Adipose tissue (tissue), 3 donors: ENCODE measurements around the gene FRMD1. TPM values are rescaled to one million over a fixed set of nuclear protein-coding genes. Genes with fewer than 3 reads are reported as not detected.

Experiments
- H3K27ac ChIP-seq: one replicate; pipeline ENCODE4 v1.5.1; 2013; ENCODE audit warnings: low read depth, low read length
- WGBS, 3 donors: extraction: QIAGEN DNeasy Blood & Tissue Kit; methylation state at CpG; one replicate each; pipeline ENCODE4 v1.1.7; 2013; 5-methylcytosine and 5-hydroxymethylcytosine counted together
- polyA plus RNA-seq, 3 donors: library from polyadenylated mRNA; stranded (reverse); fragments of 200-250 nt; gene quantifications; one replicate each; pipeline ENCODE4 v1.2.3, GENCODE V29; 2013
- donor health status: healthy with polysubstance abuse.
- donor health status: Bipolar disorder and iron deficiency.
- donor health status: healthy.

FRMD1 gene
- 1 to 10 TPM in 2 of 3 donors, under 1 TPM in 1; 0.06 to 2.6 (median 1.3) TPM for polyA plus RNA-seq

DNA sequence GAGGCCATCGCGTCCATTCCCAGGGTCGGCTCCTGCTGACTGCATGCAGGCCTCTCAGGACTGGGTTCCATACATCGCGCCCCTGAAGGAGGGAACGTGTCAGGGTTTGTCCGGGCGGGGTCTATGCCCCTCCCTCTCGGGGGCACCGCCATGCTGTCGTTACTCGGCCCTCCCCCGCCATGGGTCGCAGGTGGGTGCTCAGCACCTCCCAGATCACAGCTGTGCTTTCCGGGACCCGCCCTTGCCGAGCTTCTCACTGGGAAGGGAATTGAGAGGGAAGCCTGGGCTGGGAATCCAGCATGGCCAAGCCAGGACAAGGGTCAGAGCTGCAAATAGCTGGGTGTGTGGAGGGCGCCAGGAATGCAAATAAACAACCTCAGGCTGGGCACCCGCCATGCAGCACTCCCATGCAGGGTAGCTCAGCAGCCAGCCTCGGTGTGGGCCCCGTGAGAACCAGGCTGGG lies at the start of gene FRMD1:
Gene FRMD1 (minus strand): TSS at position 270 of the 463 bp plus-strand sequence. CDS start 118 bp downstream, at position 152.
- H3K27ac ChIP-seq: no peak within 1 kb of the TSS
- 67 to 75% (median 68%) methylated on average over 21 of the region's 21 CpGs for WGBS, 3 donors

DNA sequence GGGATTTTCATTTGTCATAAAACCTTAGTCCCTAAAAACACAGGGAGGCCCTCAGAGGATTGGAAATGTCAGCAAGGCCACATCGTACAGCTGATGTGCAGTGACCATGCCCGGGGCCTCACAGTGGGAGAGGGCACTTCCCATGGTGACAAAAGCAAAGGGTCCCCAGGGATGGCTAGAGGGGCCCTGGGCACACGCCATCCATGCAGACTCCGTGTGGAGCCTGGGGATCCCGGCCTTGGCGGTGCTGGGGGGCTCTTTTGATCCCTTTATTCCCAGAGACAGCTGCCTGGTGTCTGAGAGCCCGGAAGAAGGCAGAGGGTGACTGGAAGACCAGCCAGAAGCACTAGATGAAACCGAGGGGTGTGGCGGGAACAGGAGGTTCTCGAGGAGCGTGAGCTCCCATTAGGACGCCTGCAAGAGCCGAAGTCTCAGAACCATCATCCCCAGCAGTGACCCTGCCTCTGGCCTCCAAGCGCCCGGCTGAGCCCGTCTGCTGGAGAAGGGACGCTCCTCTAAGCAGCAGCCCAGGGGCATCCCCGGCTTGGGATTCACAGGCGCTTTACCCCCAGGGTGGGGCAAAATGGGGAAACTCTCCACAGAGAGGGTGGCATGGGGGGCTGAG lies 49.1 kb upstream of the FRMD1 start:
- no peak overlapping the region for H3K27ac ChIP-seq
- 93 to 94% (median 94%) methylated on average over 19 of the region's 19 CpGs for WGBS, 3 donors

DNA sequence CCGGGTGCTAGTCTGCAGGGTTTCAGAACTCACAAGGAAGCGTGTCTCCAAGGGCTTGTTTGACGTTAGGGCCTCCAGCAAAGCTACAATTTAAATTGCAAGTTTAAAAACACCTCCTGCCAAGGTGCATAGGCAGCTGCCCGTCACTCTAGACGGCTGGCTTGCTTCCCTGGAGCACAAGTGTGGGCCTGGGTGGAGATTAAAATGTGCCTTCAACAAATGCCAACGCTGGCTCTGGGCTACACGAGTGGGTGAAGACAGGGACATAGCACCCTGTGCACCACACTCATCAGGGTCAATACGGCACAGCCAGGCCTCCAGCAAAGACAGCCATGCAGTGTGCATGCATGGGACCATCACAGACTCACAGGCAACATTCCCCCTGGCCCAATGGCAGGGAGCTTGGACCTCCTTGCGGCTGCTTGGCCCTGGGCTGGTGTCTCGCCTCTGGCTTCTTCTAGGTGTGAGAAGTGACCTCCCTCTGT lies 48.4 kb upstream of the FRMD1 start:
- no peak overlapping the region for H3K27ac ChIP-seq
- WGBS, 3 donors: 81 to 88% (median 85%) methylated on average over 10 of the region's 10 CpGs

DNA sequence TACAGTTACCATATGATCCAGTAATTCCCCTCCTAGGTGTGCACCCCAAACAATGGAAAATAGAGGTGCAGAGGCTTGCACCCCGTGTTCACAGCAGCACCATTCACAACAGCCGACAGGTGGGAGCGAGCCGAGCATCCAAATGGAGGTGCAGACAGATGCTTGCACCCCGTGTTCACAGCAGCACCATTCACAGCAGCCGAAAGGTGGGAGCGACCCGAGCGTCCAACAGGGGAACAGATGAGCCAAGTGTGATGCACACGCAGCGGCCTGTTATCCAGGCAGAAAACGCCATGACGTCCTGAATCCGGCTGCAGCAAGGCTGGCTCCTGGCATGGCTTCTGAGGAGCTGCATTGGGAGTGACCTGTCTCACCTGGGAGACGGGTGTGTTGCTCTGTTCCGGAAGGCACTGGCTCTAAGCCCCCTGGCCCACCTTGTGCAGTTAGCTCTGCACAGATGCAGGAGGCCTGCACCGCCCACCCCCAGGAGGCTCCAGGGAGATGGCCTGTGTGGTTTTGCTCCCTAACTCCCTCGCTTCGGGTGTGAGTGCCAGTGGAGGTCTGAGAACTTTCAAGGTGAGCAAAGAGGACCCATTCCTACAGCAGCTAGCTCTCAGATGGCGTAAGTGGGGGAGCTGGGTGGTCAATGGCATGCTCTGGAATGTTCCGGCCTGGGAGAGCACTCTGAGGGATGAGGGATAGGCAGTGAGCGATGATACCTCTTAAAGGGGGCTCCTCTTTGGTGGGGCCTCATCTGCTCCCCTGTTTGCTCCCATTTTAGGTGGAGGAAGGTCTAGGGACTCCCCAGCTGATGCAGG lies 47.8 kb upstream of the FRMD1 start:
- H3K27ac ChIP-seq: no peak overlapping the region
- WGBS, 3 donors: 88 to 94% (median 91%) methylated on average over 22 of the region's 22 CpGs

DNA sequence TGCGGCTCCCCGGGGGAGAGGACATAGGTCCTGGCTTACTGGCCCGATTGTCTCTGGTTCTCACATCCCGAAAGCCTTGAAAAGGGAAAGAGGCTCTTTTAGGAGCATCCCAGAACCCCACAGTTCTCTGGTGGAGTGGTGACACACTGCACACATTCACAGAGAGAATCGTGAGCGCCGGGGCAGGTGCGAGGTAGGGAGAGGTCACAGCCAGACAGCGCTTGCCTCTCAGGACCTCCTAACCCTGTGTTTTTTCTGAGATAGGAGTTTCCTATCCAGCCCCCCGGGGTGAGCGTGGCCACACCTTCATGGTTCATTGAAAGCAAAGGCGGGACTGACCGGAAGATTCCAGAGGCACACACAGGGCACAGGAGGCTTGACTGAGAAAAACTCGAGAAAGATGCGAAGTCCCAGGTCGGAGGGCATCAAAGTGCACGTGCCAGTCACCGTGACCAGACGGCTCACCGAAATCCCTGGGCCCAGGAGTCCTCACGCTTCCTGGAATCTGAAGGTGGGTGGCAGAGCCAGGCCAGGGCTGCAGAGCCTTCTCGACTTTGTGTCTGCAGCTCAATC lies 46.5 kb upstream of the FRMD1 start:
- WGBS, 3 donors: 82 to 87% (median 82%) methylated on average over 22 of the region's 22 CpGs
- no peak overlapping the region for H3K27ac ChIP-seq

DNA sequence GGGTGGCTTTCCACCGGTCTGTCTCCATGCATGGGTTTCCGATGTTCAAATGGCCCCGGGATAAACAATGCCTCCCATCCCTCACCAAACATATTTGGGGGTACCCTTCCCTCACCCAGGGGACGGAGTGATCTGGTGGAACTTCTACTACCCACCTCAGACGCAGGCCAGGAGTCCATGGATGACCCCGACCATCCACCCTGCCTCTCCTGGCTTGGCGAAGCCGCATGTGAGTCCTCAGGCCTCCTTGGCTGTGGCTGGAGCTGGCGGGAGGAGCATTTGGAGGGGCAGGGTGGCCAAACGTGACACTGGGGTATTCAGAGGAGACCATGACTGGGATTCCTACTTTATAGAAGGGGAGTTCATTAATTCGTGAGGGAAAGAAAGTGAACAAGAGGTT lies 45.9 kb upstream of the FRMD1 start:
- no peak overlapping the region for H3K27ac ChIP-seq
- 89 to 92% (median 91%) methylated on average over 11 of the region's 11 CpGs for WGBS, 3 donors

DNA sequence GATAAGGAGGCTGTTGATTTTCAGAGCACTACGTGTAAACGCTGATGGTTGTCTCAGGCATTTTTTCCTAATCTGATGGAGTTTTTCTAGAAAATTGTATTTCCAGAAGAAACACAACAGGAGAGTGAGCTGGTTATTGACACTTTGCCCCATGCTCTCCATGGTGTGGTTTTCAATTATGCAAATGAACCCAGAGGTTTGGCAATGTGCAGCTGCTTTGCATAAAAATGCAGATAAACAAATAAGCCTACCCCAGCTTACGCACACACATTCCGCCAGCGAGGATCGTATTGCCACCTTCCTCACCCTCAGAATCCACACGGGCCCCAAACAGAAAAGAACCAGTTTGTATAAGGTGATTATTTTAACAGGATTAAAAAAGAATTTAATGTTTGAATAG lies 45.1 kb upstream of the FRMD1 start:
- H3K27ac ChIP-seq: no peak overlapping the region
- 79 to 91% (median 88%) methylated on average over 7 of the region's 7 CpGs for WGBS, 3 donors

DNA sequence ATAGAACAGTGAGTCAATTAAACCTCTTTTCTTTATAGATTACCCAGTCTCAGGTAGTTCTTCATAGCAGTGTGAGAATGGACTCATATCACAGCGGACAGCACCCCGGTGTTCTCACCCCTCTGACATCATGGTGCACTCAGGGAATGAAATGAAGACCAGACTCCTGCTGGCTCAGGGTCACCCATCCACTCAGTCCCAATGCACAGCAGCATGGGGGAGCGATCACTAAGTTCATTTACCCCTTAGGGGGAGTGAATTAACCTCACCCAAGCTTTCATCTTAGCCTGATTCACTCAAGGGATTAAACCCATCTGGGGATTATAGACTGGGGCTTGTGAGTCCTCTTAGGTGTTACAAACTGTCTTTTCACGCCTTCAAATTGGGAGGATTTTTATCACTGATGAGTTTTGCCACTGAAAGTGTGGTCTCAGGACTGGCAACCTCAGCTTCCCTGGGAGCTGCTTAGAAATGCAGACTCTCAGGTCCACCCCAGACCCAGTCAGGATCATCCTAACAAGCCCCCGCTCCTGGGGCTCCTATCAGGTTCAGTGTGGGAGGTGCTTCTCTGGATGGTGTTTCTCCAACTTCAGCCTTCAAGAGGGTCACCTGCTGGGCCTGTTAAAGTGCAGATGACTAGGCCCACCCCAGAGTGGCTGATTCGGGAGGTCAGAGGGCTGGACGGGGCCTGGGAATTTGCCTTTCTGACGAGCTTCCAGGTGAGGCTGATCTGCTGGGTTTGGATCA lies 44.3 kb upstream of the FRMD1 start:
- no peak overlapping the region for H3K27ac ChIP-seq
- whole genome bisulfite sequencing, 3 donors: 83 to 86% (median 85%) methylated on average over 8 of the region's 8 CpGs

DNA sequence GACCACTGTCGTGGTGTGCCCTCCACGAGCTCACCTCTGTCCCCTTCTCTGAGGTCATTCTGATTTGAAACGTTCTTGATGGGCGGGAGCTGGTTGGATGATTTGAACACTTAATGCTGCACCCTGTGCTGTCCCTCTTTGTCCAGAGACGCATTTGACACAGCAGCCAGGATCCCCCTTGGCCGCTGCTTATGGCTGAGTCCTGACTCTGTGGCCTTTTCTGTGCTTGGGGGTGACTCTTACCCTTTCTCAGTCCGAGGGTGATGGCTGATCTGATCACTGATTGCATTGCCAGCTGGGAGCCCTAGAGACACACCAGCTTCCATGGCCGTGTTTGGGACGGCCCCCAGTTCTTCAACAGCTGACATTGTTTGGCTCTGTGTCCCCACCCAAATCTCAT lies 43.5 kb upstream of the FRMD1 start:
- H3K27ac ChIP-seq: no peak overlapping the region
- WGBS, 3 donors: 77 to 89% (median 87%) methylated on average over 9 of the region's 9 CpGs

DNA sequence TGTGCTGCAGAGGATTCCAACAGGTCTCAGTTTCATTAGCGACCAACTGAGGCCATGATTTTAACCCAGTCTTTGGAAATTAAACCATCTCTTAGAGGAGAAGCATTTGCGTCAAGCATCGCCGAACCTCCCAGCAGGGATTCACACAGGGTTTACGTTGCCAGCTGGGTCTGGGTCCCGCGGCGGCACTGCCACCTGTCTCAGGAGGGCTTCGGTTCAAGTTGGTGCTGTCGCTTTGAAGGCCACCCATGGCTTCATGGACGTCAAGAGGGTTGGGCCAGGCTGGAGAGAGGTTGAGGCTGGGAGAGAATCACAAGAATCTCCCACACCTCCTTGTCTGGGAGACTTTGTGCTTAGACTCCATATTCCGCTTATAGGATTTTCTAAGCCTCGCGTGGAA lies 43.0 kb upstream of the FRMD1 start:
- 85 to 94% (median 92%) methylated on average over 14 of the region's 14 CpGs for WGBS, 3 donors
- no peak overlapping the region for H3K27ac ChIP-seq

DNA sequence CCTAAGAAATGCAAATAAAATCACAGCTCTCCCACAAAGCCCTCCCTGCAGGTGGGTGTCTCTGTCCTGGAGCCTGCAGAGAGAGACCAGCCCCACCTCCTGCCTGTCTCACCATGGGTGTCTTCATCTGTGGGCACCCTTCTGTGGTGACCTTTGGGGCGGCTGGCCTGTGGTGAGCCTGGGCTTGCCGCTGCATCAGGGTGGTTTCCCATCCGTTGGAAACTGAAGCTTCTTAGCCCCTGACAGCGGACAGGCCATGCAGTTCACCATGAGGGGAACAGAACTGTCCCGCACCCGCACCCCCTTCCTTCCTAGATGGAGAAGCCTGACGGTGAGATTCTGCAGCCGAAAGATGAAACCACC lies 42.3 kb upstream of the FRMD1 start:
- H3K27ac ChIP-seq: no peak overlapping the region
- 86 to 93% (median 92%) methylated on average over 8 of the region's 8 CpGs for WGBS, 3 donors

DNA sequence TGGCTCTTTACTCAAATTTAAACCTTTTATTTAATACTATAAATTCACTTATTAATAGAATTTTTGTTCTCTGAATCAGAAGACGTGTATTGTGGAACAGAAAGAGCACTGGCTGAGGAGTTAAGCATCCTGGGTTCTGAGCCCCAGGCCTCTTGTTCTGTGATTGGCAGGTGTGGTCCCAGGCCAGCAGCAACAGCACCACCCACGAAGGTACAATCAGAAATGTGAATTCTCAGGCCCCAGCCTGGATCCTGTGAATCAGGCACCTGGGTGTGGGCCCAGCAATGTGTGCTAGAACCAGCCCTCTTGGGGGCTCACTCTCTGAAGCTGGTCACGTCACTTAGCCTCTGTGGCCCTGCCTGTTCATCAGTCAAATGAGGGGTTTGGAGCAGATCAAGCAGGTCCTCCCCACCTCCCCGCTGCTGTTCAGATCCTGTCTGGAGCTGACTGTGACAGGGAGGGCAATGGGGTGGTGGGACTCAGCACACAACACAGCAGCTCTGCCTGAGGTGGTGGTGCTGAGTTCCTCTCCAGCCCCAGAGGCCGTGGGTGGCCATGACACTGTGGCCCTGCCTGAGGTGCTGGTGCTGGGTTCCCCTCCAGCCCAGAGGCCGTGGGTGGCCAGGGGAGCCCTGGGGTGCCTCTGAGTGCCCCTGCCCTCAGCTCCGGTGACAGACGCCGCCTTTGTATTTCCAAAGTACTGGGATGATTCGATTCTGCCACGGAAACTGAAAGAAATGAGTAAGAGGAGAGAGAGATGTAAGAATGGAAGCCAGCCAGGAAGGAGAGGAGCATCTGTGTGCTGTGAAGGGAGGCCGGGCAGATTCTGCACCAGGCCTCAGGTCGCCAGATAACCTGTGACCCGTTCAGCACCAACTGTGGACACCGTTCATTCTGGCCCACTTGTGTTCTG lies 41.6 kb upstream of the FRMD1 start:
- WGBS, 3 donors: 78 to 83% (median 81%) methylated on average over 15 of the region's 15 CpGs

DNA sequence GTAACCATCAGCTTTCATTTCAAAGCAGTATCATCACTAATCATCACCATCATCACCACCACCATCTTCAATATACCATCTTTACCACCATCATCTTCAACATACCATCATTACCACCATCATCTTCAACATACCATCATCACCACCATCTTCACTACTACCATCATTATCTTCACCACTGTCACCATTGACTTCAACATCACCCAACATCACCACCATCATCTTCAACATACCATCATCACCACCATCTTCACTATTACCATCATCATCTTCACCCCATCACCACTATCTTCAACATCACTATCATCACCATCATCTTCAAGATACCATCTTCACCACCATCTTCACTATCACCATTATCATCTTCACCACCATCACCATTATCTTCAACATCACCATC lies 40.5 kb upstream of the FRMD1 start:
- no peak overlapping the region for H3K27ac ChIP-seq

More for the DNA sequence above, 41.6 kb upstream of the FRMD1 start:
- H3K27ac ChIP-seq: no peak overlapping the region

DNA sequence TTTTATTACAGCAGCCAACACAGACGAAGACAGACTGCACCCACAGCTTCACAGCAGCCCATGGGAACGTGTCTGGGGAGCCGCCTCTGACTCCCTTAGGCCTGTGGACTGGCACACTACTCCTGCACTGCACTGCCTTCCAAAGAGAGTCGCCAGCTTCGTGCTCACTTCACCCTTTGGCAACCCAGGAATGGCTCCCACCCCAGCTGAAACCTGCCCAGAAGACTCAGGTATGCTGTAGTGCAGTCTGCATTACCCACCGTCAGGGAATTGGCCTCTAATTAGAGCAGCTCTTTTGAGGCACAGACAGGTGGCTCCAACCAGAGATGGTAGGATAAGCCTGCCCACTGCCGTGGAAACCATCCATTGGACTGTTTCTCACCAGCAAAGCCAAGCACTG lies 39.9 kb upstream of the FRMD1 start:
- no peak overlapping the region for H3K27ac ChIP-seq
- WGBS, 3 donors: 79 to 89% (median 84%) methylated on average over 7 of the region's 7 CpGs

DNA sequence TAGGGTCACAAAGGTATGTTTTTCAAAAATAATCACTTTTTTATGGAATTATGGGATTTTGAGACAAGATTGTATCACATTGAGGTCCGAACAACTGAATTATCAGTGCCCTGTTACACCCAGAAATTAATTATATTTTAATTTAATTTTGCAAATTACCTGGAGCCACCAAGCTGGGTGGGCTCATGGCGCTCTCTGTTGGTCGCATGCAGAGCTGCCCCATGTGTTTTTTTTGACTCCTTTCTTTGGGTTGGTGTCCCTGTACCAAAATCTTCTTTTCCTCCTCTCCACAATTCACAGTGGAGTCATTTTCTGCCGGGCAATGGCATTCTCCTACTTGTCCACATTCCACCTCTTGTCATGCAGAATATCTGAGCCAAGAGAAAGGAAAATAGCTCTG lies 38.9 kb upstream of the FRMD1 start:
- H3K27ac ChIP-seq: no peak overlapping the region
- WGBS, 3 donors: 60 to 74% (median 63%) methylated on average over 4 of the region's 4 CpGs

DNA sequence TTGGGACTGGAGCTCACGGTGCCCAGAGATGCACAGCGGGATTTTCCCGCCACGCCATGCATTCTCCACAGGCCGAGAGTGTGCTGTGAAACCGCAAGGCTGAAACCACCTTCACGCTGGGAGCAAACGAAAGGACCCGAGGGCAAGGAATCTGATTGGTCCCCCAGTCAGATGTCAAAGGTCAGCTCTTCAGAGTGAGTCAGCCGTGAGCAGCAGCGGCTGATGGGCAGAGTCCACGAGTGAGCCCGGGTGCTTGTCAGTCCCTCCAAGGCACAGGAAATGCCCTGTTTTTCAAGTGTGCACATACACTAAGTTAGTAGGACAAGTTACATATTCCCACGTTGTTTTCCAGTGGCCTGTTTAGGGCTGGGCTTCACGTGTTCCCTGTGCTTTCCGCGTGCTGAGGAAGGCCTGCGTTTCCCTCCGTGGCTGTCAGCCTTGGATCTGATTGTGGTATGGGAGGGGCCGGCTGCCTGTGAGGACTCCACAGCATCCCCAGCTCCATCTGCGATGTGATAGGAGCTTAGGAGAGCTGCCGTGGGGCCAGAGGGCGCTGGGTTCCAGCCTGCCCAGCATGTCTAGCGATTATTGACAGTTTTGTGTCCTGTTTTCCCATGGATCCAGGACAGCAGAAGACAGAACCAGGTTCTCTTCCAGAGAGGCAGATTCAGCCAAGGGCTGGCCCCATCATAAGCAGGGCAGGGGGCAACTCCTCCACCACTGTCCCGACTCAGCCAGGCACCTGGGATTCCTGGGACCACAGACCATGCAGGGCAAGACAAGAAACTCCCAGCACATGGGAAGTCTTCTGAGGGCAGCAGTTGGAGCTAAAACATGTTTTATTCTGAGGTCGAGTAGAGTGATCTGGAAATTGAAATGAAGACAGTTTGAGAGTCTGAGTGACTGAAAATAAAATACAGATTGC lies 38.2 kb upstream of the FRMD1 start:
- H3K27ac ChIP-seq: no peak overlapping the region
- 80 to 86% (median 84%) methylated on average over 26 of the region's 26 CpGs for WGBS, 3 donors

DNA sequence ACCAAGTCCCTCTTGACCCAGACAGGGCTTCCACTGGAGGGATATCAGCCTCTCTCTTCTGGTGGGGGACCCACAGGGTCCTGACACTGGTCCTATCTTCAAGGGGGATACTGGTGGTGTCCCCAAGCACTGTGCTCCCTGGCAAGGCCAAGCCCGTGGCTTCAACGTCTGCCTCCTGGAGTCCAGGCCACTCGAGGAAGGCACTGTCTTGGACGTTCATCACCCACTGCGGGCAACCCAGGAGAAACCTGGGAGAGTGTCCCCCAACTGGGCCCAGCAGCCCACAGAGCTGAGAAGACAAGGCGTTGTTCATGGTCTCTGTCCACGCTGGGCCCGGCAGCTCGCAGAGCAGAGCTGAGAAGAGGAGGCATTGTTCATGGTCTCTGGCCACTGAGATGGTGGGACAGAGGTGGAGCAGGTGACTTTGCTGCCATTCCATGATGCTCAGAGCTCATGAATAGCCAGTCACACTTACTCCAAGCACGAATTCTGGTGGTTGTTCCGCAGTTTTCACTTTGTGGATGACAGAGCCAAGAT lies 37.5 kb upstream of the FRMD1 start:
- whole genome bisulfite sequencing, 3 donors: 94 to 95% (median 95%) methylated on average over 11 of the region's 11 CpGs
- H3K27ac ChIP-seq: no peak overlapping the region
